ENCODE data around the gene ZMYND10. TPM values are rescaled to one million over a fixed set of nuclear protein-coding genes. Genes with fewer than 3 reads are reported as not detected.

The ZMYND10 gene
- total RNA-seq, 1 experiment from 2014 or later: 1.3 TPM

- peak; percentile 100 for DNase-seq
- H3K27ac ChIP-seq (ENCODE audit: low read length): peak within 1 kb of the TSS; percentile 44; the same call in 1 of the 2 replicates
- peak within 1 kb of the TSS; percentile 95 for H2AFZ ChIP-seq (ENCODE audit: low read length)
- peak within 1 kb of the TSS; percentile 92 for H3K4me2 ChIP-seq (ENCODE audit: low read depth, low read length, poor library complexity, severe bottlenecking)
- H3K4me3 ChIP-seq (ENCODE audit: low read length): peak within 1 kb of the TSS; percentile 93
- H3K27me3 ChIP-seq (ENCODE audit: low read length): no peaks in the 10 kb centered on the region
- no peaks in the 10 kb centered on the region for H3K9me3 ChIP-seq (ENCODE audit: low read length)
- H3K79me2 ChIP-seq (ENCODE audit: low read length): peaks cover 7% of the 10 kb centered on the region; the same call in 1 of the 2 replicates
- peak within 1 kb of the TSS; percentile 91 for H3K9ac ChIP-seq (ENCODE audit: low read length)
- peaks cover 21% of the 10 kb centered on the region for H3K4me1 ChIP-seq (ENCODE audit: low read length)
- no peaks in the 10 kb centered on the region for H3K9me2 ChIP-seq (replicated peaks; ENCODE audit: insufficient read depth, low read length)
- H4K20me1 ChIP-seq (ENCODE audit: insufficient read depth, low read depth, low read length): no peaks in the 10 kb centered on the region
- no peaks in the 10 kb centered on the region for H3K36me3 ChIP-seq (ENCODE audit: insufficient read depth, low read length)
These were observed 46.5 kb downstream of the ZMYND10 start, which contains the start of the genes HYAL3 and NAA80 for GRCh38 chr3:50298836-50299637. Gene HYAL3 (minus strand): TSS chr3:50299405. CDS start chr3:50295602, 3,803 bp downstream. Gene NAA80 (minus strand): TSS chr3:50299405. CDS start chr3:50297463, 1,942 bp downstream.

- H3K27ac ChIP-seq (ENCODE audit: low read length): no peak overlapping the region
- H3K4me1 ChIP-seq (ENCODE audit: low read length): peaks cover 23% of the 10 kb centered on the region
- no peaks in the 10 kb centered on the region for H4K20me1 ChIP-seq (ENCODE audit: insufficient read depth, low read depth, low read length)
- peaks cover 7% of the 10 kb centered on the region; the same call in 1 of the 2 replicates for H3K79me2 ChIP-seq (ENCODE audit: low read length)
- peak overlapping the region; percentile 91 for H3K9ac ChIP-seq (ENCODE audit: low read length)
- H3K9me2 ChIP-seq (replicated peaks; ENCODE audit: insufficient read depth, low read length): no peaks in the 10 kb centered on the region
- no peaks in the 10 kb centered on the region for H3K27me3 ChIP-seq (ENCODE audit: low read length)
- H3K9me3 ChIP-seq (ENCODE audit: low read length): no peaks in the 10 kb centered on the region
- H3K4me3 ChIP-seq (ENCODE audit: low read length): peak overlapping the region; percentile 93
- H2AFZ ChIP-seq (ENCODE audit: low read length): no peak overlapping the region
- no peaks in the 10 kb centered on the region for H3K36me3 ChIP-seq (ENCODE audit: insufficient read depth, low read length)
- DNase-seq: no peak
- peak overlapping the region; percentile 92 for H3K4me2 ChIP-seq (ENCODE audit: low read depth, low read length, poor library complexity, severe bottlenecking)
These were observed 47.4 kb downstream of the ZMYND10 start for GRCh38 chr3:50297896-50298725.

GRCh38 chr3:50297384-50297775, 48.2 kb downstream of the ZMYND10 start:
- no peak overlapping the region for H2AFZ ChIP-seq (ENCODE audit: low read length)
- no peak overlapping the region for H3K4me2 ChIP-seq (ENCODE audit: low read depth, low read length, poor library complexity, severe bottlenecking)
- no peaks in the 10 kb centered on the region for H3K27me3 ChIP-seq (ENCODE audit: low read length)
- peaks cover 29% of the 10 kb centered on the region for H3K4me1 ChIP-seq (ENCODE audit: low read length)
- no peaks in the 10 kb centered on the region for H3K36me3 ChIP-seq (ENCODE audit: insufficient read depth, low read length)
- H4K20me1 ChIP-seq (ENCODE audit: insufficient read depth, low read depth, low read length): no peaks in the 10 kb centered on the region
- no peaks in the 10 kb centered on the region for H3K9me2 ChIP-seq (replicated peaks; ENCODE audit: insufficient read depth, low read length)
- no peaks in the 10 kb centered on the region for H3K9me3 ChIP-seq (ENCODE audit: low read length)
- peak overlapping the region; percentile 93; the same call in 1 of the 2 replicates for H3K4me3 ChIP-seq (ENCODE audit: low read length)
- peaks cover 7% of the 10 kb centered on the region; the same call in 1 of the 2 replicates for H3K79me2 ChIP-seq (ENCODE audit: low read length)
- no peak overlapping the region for H3K27ac ChIP-seq (ENCODE audit: low read length)
- no peak for DNase-seq
- peak overlapping the region; percentile 91; the same call in 1 of the 2 replicates for H3K9ac ChIP-seq (ENCODE audit: low read length)

- no peak for DNase-seq
- H3K27ac ChIP-seq (ENCODE audit: low read length): no peak overlapping the region
- no peaks in the 10 kb centered on the region for H3K36me3 ChIP-seq (ENCODE audit: insufficient read depth, low read length)
- no peak overlapping the region for H3K4me2 ChIP-seq (ENCODE audit: low read depth, low read length, poor library complexity, severe bottlenecking)
- H3K9ac ChIP-seq (ENCODE audit: low read length): no peak overlapping the region
- peaks cover 29% of the 10 kb centered on the region for H3K4me1 ChIP-seq (ENCODE audit: low read length)
- no peak overlapping the region for H3K4me3 ChIP-seq (ENCODE audit: low read length)
- no peaks in the 10 kb centered on the region for H3K27me3 ChIP-seq (ENCODE audit: low read length)
- no peaks in the 10 kb centered on the region for H4K20me1 ChIP-seq (ENCODE audit: insufficient read depth, low read depth, low read length)
- H2AFZ ChIP-seq (ENCODE audit: low read length): no peak overlapping the region
- no peaks in the 10 kb centered on the region for H3K9me3 ChIP-seq (ENCODE audit: low read length)
- H3K79me2 ChIP-seq (ENCODE audit: low read length): peaks cover 10% of the 10 kb centered on the region
- H3K9me2 ChIP-seq (replicated peaks; ENCODE audit: insufficient read depth, low read length): no peaks in the 10 kb centered on the region
These were observed 48.7 kb downstream of the ZMYND10 start for GRCh38 chr3:50296721-50297383.

- Histone ChIP-seq H4K20me1 (ENCODE audit: insufficient read depth, low read depth, low read length) (no peaks in the 10 kb centered on the region), H3K36me3 (ENCODE audit: insufficient read depth, low read length) (no peaks in the 10 kb centered on the region), H3K9ac (ENCODE audit: low read length) (no peak overlapping the region), H3K79me2 (ENCODE audit: low read length) (peaks cover 21% of the 10 kb centered on the region), H3K9me2 (replicated peaks; ENCODE audit: insufficient read depth, low read length) (no peaks in the 10 kb centered on the region), H3K4me3 (ENCODE audit: low read length) (no peak overlapping the region), H2AFZ (ENCODE audit: low read length) (no peak overlapping the region), H3K27me3 (ENCODE audit: low read length) (no peaks in the 10 kb centered on the region), H3K9me3 (ENCODE audit: low read length) (no peaks in the 10 kb centered on the region), H3K27ac (ENCODE audit: low read length) (no peak overlapping the region), H3K4me2 (ENCODE audit: low read depth, low read length, poor library complexity, severe bottlenecking) (no peak overlapping the region), H3K4me1 (ENCODE audit: low read length) (peaks cover 34% of the 10 kb centered on the region)
- DNase-seq: no peak
These were observed 49.7 kb downstream of the ZMYND10 start for GRCh38 chr3:50295553-50296431.

GRCh38 chr3:50294492-50295403, 50.8 kb downstream of the ZMYND10 start:
- no peaks in the 10 kb centered on the region for H3K9me3 ChIP-seq (ENCODE audit: low read length)
- H3K9me2 ChIP-seq (replicated peaks; ENCODE audit: insufficient read depth, low read length): no peaks in the 10 kb centered on the region
- peaks cover 30% of the 10 kb centered on the region for H3K4me1 ChIP-seq (ENCODE audit: low read length)
- DNase-seq: no peak
- no peaks in the 10 kb centered on the region for H4K20me1 ChIP-seq (ENCODE audit: insufficient read depth, low read depth, low read length)
- H3K36me3 ChIP-seq (ENCODE audit: insufficient read depth, low read length): peaks cover 8% of the 10 kb centered on the region; the same call in 1 of the 2 replicates
- H3K4me2 ChIP-seq (ENCODE audit: low read depth, low read length, poor library complexity, severe bottlenecking): no peak overlapping the region
- no peak overlapping the region for H3K9ac ChIP-seq (ENCODE audit: low read length)
- H3K4me3 ChIP-seq (ENCODE audit: low read length): no peak overlapping the region
- H3K27me3 ChIP-seq (ENCODE audit: low read length): no peaks in the 10 kb centered on the region
- H3K79me2 ChIP-seq (ENCODE audit: low read length): peaks cover 31% of the 10 kb centered on the region
- H3K27ac ChIP-seq (ENCODE audit: low read length): no peak overlapping the region
- H2AFZ ChIP-seq (ENCODE audit: low read length): no peak overlapping the region

Measured in Karpas-422 (cell line).